ENCODE measurements around the gene ZMPSTE24.

The ZMPSTE24 gene

DNA sequence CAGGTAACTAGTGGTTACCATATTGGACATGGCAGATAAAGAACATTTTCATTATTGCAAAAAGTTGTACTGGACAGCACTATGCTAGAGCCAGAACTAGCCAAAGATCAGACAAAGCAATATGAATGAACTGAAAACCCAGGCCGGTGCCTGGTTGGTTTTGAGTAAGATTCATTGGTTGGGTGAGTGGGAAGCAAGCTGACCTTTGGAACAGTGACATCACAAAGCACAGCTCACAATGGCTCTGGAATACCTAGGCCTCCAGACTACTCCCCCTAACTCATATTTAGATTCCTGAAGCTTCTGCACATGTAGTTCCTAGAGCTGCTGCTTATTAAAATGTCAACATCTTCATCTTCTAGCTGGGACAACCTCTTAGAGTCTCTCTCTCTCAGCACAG lies 10.4 kb upstream of the ZMPSTE24 start, which contains the start of gene TMCO2:
TMCO2 (plus strand) TSS at position 283 of the 400 bp plus-strand sequence; CDS start at position 340, 57 bp downstream.
- no peak for DNase-seq (ENCODE audit: low spot score)

DNA sequence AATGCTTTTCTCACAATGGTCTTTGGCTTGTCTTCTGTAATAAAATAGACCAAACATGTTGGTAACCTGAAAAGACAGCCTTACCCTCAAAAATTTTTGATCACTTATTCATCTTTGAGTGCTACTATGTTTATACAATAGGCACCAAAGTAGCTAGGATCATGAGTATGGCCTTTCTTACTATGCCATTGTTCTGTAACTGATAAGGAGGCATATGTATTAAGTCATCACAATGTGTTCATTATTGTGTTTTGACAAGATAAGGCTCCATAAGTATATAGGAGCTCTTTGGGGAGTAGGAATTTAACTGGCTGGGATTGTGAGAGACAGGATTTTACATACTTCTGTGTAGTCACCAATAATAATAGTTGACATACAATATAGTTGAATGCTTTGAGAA lies 9.6 kb upstream of the ZMPSTE24 start:
- TF ChIP-seq, protein P1, sequence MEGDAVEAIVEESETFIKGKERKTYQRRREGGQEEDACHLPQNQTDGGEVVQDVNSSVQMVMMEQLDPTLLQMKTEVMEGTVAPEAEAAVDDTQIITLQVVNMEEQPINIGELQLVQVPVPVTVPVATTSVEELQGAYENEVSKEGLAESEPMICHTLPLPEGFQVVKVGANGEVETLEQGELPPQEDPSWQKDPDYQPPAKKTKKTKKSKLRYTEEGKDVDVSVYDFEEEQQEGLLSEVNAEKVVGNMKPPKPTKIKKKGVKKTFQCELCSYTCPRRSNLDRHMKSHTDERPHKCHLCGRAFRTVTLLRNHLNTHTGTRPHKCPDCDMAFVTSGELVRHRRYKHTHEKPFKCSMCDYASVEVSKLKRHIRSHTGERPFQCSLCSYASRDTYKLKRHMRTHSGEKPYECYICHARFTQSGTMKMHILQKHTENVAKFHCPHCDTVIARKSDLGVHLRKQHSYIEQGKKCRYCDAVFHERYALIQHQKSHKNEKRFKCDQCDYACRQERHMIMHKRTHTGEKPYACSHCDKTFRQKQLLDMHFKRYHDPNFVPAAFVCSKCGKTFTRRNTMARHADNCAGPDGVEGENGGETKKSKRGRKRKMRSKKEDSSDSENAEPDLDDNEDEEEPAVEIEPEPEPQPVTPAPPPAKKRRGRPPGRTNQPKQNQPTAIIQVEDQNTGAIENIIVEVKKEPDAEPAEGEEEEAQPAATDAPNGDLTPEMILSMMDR (IDR thresholded peaks at IDR 0.05; ENCODE audit: extremely low read depth, missing control alignments): no peak

More for the DNA sequence above, 10.4 kb upstream of the ZMPSTE24 start, which contains the start of gene TMCO2:
- TF ChIP-seq, protein P1 (IDR thresholded peaks at IDR 0.05; ENCODE audit: extremely low read depth, missing control alignments): no peak

DNA sequence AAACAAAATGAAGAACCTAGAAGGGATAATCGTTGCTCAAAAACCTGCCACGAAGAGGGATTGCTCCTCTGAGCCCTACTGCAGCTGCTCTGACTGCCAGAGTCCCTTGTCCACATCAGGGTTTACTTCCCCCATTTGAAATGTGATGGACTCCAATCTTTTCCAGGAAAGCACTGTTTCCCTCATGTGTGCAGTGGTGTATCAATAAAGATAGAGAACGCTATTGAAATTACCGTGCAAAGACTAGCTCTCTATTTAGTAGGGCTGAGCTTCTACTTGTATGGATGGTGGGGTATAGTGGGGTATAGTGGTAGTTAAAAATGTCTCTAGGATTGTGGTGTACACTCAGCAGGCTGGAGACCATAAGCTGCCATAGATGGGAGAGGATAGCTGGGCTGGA lies 6.6 kb upstream of the ZMPSTE24 start:
- no peak for DNase-seq (ENCODE audit: low spot score)
- TF ChIP-seq, protein P1 (IDR thresholded peaks at IDR 0.05; ENCODE audit: extremely low read depth, missing control alignments): no peak

More for the DNA sequence above, 9.6 kb upstream of the ZMPSTE24 start:
- no peak for DNase-seq (ENCODE audit: low spot score)

DNA sequence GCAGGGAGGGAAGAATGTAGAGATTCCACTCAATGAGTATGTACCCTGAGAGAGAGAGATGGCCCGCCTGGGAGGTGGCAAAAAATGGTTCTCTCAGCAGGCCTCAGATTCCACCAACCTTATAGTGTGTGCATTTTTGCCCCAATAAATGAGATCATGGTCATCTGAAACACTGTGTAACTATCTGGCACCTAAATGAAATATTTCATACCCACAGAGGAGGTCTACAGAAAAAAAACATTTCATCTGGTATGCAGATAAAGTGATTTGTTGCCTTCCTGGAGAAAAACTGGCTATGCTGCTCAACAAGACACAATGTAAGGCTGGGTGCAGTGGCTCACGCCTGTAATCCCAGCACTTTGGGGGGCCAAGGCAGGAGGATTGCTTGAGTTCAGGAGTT lies 5.4 kb upstream of the ZMPSTE24 start:
- TF ChIP-seq, protein P1 (IDR thresholded peaks at IDR 0.05; ENCODE audit: extremely low read depth, missing control alignments): no peak
- DNase-seq (ENCODE audit: low spot score): no peak

DNA sequence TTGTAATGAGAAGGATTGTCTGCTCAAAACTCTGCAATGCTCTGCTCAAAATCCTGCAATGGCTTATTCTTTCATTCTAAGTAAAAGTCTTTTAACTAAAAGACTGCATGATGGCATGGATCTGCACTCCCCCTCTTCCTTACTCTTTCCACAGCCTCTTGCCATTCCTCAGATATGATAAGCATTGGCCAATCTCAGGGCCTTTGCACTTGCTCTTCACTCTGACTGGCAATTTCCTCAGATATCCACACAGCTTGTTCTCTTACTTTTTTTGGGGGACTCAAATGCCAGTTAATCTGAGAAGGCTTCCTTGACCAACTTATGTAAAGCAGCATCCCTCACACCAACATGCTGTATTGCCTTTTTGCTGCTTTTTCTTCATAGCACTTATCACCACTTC lies 2.8 kb upstream of the ZMPSTE24 start:
- no peak for DNase-seq (ENCODE audit: low spot score)
- TF ChIP-seq, protein P1 (IDR thresholded peaks at IDR 0.05; ENCODE audit: extremely low read depth, missing control alignments): no peak

DNA sequence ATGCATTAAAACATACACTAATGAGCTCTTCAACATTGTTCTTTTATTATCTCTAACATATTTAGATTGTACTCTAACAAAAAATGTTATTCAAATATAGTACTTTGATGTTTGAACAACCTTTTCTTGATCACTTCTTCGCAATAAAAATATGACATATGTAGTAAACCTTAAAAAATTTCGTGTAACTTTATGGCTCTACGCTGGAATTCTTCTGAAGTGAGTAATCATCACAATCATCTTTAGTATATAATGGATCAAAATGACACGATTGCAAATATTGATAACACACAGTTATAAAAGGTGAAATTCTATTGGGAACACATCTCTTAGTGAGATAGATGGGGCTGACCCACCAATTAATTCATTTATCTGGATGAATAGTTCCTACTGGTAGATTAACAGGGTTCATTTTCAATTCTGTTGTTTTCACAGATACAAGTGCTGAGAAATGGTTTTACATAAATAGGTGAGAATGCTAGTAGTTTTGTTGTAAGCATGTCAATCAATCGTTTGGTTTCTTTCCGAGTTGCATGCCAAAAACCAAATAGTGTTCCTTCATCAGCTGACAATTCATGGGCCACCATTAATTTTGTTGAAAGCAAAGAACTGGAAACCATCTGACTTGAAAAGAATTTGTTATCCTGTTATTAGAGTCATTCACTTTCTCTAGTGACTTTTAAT lies 1.5 kb upstream of the ZMPSTE24 start:
- TF ChIP-seq, protein P1 (IDR thresholded peaks at IDR 0.05; ENCODE audit: extremely low read depth, missing control alignments): no peak
- DNase-seq (ENCODE audit: low spot score): no peak

DNA sequence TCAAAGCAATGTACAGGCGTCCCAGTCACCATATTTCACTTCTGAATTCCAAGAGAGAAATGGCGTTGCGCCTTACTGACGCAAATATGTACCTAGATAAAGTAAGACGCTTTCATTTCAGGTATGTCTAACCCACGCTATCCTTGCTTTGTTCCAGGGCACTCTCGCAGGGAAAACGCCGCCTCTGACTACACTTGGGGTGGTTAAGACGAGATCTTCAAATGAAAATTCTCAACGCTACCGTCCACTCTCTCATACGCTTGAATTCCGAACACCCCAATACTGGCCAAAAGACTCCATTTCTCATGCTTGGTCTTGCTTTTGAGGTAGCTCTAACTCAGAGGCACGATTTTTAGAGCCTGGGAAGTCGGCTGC lies 736 bp upstream of the ZMPSTE24 start:
- TF ChIP-seq, protein P1 (IDR thresholded peaks at IDR 0.05; ENCODE audit: extremely low read depth, missing control alignments): no peak
- no peak for DNase-seq (ENCODE audit: low spot score)

Data from GM20000 (cell line).